H1 (cell line): Measurements from ENCODE around the gene LRRC28. TPM values are rescaled to one million over a fixed set of nuclear protein-coding genes. Genes with fewer than 3 reads are reported as not detected.

Source experiments
- CTCF ChIA-PET: fragments of 300-600 bp; sonication (Branson Sonifier 250); formaldehyde crosslinking; loops from one replicate; lab custom pipeline; 2021; ENCODE audit not compliant: partially characterized antibody; lab: Charles Lee
- POLR2A ChIA-PET: fragments of 300-600 bp; sonication (Branson Sonifier 250); formaldehyde crosslinking; loops from one replicate; lab custom pipeline; 2021; ENCODE audit warnings: inconsistent platforms; ENCODE audit not compliant: partially characterized antibody; lab: Charles Lee
- DNase-seq, 2 experiments: peaks; one replicate each; pipeline versions ENCODE4 v3.0.0 to v3.0.0-alpha.2; 2010 to 2022; ENCODE audit warnings: low spot score in 2 of 2, low read depth in 1 of 2, mixed read lengths in 1 of 2
- FAIRE-seq: peaks from 2 replicates; lab custom pipeline; 2011; peaks lifted over from hg19 to GRCh38; lab: Jason Lieb, UNC
- H2AFZ ChIP-seq: 2 replicates; pipeline ENCODE4 v1.8.1; 2012; ENCODE audit warnings: low read length, inconsistent platforms
- H2AK5ac ChIP-seq: 2 replicates; pipeline ENCODE4 v1.6.1; 2013; ENCODE audit warnings: low read depth, low read length
- H2BK120ac ChIP-seq: replicated peaks from 2 replicates; pipeline ENCODE3; 2013; ENCODE audit warnings: low read depth, low read length, inconsistent platforms
- H2BK12ac ChIP-seq: 2 replicates; pipeline ENCODE4 v1.6.1; 2013; ENCODE audit warnings: low read depth, low read length
- H2BK15ac ChIP-seq: 2 replicates; pipeline ENCODE4 v1.6.1; 2013; ENCODE audit warnings: low read length
- H2BK20ac ChIP-seq: 2 replicates; pipeline ENCODE4 v1.6.1; 2013; ENCODE audit warnings: low read length
- H2BK5ac ChIP-seq: 2 replicates; pipeline ENCODE4 v1.6.1; 2013; ENCODE audit warnings: low read depth, low read length
- H3K14ac ChIP-seq: 2 replicates; pipeline ENCODE4 v1.6.1; 2013; ENCODE audit warnings: inconsistent platforms; ENCODE audit not compliant: insufficient read length
- H3K18ac ChIP-seq: 2 replicates; pipeline ENCODE4 v1.6.1; 2013; ENCODE audit warnings: low read length; ENCODE audit errors: extremely low read depth
- H3K23ac ChIP-seq: 2 replicates; pipeline ENCODE4 v1.6.1; 2013; ENCODE audit warnings: inconsistent platforms; ENCODE audit not compliant: insufficient read length
- H3K23me2 ChIP-seq: 2 replicates; pipeline ENCODE4 v1.6.1; 2013; ENCODE audit warnings: low read depth, low read length
- H3K27ac ChIP-seq: 2 replicates; pipeline ENCODE4 v1.6.1; 2011; ENCODE audit warnings: low read depth, low read length, inconsistent platforms
- H3K27me3 ChIP-seq, 4 experiments: replicated peaks in 1 of 4; 1 replicate in 1 of 4; 2 replicates in 3 of 4; pipeline versions ENCODE4 v1.6.1 to v1.8.1; 2011 to 2013; ENCODE audit warnings: low read length in 3 of 4, mild to moderate bottlenecking in 3 of 4, inconsistent platforms in 2 of 4, mixed read lengths in 2 of 4, moderate library complexity in 1 of 4; ENCODE audit not compliant: control insufficient read depth in 3 of 4, insufficient read depth in 3 of 4; ENCODE audit errors: extremely low read depth in 1 of 4
- H3K36me3 ChIP-seq, 4 experiments: 2 replicates each; pipeline versions ENCODE4 v1.6.1 to v1.8.1; 2011 to 2013; ENCODE audit warnings: mild to moderate bottlenecking in 4 of 4, low read length in 3 of 4, moderate library complexity in 2 of 4, control low read depth in 1 of 4, inconsistent platforms in 1 of 4; ENCODE audit not compliant: insufficient read depth in 4 of 4, control insufficient read depth in 2 of 4
- H3K4ac ChIP-seq: replicated peaks from 2 replicates; pipeline ENCODE3; 2013; ENCODE audit warnings: low read length, low read depth, mixed read lengths, inconsistent platforms; ENCODE audit not compliant: insufficient read length
- H3K4me1 ChIP-seq, 4 experiments: replicated peaks in 1 of 4; 1 replicate in 1 of 4; 2 replicates in 3 of 4; pipeline versions ENCODE4 v1.6.1 to v1.8.1; 2011 to 2013; ENCODE audit warnings: low read length in 3 of 4, inconsistent platforms in 2 of 4, mixed read lengths in 1 of 4; ENCODE audit not compliant: insufficient read depth in 4 of 4, control insufficient read depth in 3 of 4
- H3K4me2 ChIP-seq, 2 experiments: 2 replicates each; pipeline versions ENCODE4 v1.6.1 to v1.8.1; 2011 to 2013; ENCODE audit warnings: low read depth in 2 of 2, low read length in 2 of 2, control low read depth in 1 of 2, inconsistent platforms in 1 of 2, mild to moderate bottlenecking in 1 of 2; ENCODE audit not compliant: insufficient read depth in 1 of 2
- H3K4me3 ChIP-seq, 4 experiments: fragments of 200-600, 300-600 bp in 1 of 4; sonication (generic), shearing (Covaris generic), sonication (Bioruptor Twin) in 1 of 4; 2 replicates each; pipeline versions ENCODE4 v1.5.1 to v1.8.1; 2011 to 2016; ENCODE audit warnings: low read length in 4 of 4, low read depth in 3 of 4, control low read depth in 2 of 4, inconsistent platforms in 2 of 4, mild to moderate bottlenecking in 2 of 4, mixed read lengths in 1 of 4, moderate library complexity in 1 of 4; ENCODE audit not compliant: insufficient read depth in 2 of 4; ENCODE audit errors: extremely low read depth in 1 of 4
- H3K56ac ChIP-seq: replicated peaks from 2 replicates; pipeline ENCODE3; 2013; ENCODE audit warnings: low read depth, mild to moderate bottlenecking, mixed read lengths, low read length, inconsistent platforms; ENCODE audit not compliant: insufficient read length
- H3K79me1 ChIP-seq: 2 replicates; pipeline ENCODE4 v1.6.1; 2013; ENCODE audit warnings: low read depth, low read length, control low read depth
- H3K79me2 ChIP-seq, 2 experiments: 2 replicates each; pipeline versions ENCODE4 v1.6.1 to v1.8.1; 2012 to 2013; ENCODE audit warnings: low read length in 2 of 2, mild to moderate bottlenecking in 2 of 2, inconsistent platforms in 1 of 2; ENCODE audit not compliant: insufficient read depth in 2 of 2, control insufficient read depth in 1 of 2
- H3K9ac ChIP-seq, 4 experiments: replicated peaks in 1 of 4; 1 replicate in 1 of 4; 2 replicates in 3 of 4; pipeline versions ENCODE4 v1.6.1 to v1.8.1; 2011 to 2013; ENCODE audit warnings: low read depth in 3 of 4, low read length in 3 of 4, control low read depth in 2 of 4, mild to moderate bottlenecking in 2 of 4, moderate library complexity in 2 of 4, inconsistent platforms in 1 of 4; ENCODE audit errors: extremely low read depth in 1 of 4
- H3K9me3 ChIP-seq, 2 experiments: 2 replicates each; pipeline versions ENCODE4 v1.6.1 to v1.8.1; 2012 to 2013; ENCODE audit warnings: mild to moderate bottlenecking in 2 of 2, moderate library complexity in 2 of 2, control low read depth in 1 of 2, inconsistent platforms in 1 of 2, low read depth in 1 of 2, low read length in 1 of 2, mixed read lengths in 1 of 2; ENCODE audit not compliant: insufficient read depth in 2 of 2
- H4K20me1 ChIP-seq, 2 experiments: replicated peaks in 1 of 2; 2 replicates each; pipeline versions ENCODE3 to v1.8.1; 2011 to 2013; ENCODE audit warnings: inconsistent platforms in 2 of 2, low read length in 2 of 2, mild to moderate bottlenecking in 1 of 2; ENCODE audit not compliant: insufficient read depth in 2 of 2, control insufficient read depth in 1 of 2
- H4K5ac ChIP-seq: 2 replicates; pipeline ENCODE4 v1.6.1; 2013; ENCODE audit warnings: low read length, low read depth, mixed read lengths, inconsistent platforms; ENCODE audit not compliant: insufficient read length
- H4K8ac ChIP-seq: 2 replicates; pipeline ENCODE4 v1.8.0; 2013; ENCODE audit warnings: mild to moderate bottlenecking, moderate library complexity, low read length, inconsistent platforms; ENCODE audit not compliant: insufficient read depth; ENCODE audit errors: extremely low read depth
- H4K91ac ChIP-seq: replicated peaks from 2 replicates; pipeline ENCODE3; 2013; ENCODE audit warnings: low read length, mixed read lengths, inconsistent platforms; ENCODE audit not compliant: insufficient read length
- JUND ChIP-seq: IDR thresholded peaks from 2 replicates; pipeline ENCODE4 v1.6.1; 2011; ENCODE audit warnings: mild to moderate bottlenecking, improper control_type of control experiment, low read length
- WGBS, 2 experiments: shearing (Covaris generic) in 1 of 2; methylation state at CpG; one replicate each; pipeline versions ENCODE4 v1.1.6 to v1.1.7; 2013 to 2015; ENCODE audit warnings: low lambda C conversion rate in 2 of 2, mixed read lengths in 2 of 2, inconsistent platforms in 1 of 2, low coverage in 1 of 2, missing lambda C conversion rate in 1 of 2; ENCODE audit not compliant: insufficient replicate concordance in 2 of 2, insufficient coverage in 1 of 2, insufficient read length in 1 of 2; ENCODE audit errors: extremely low coverage in 1 of 2, missing lambda C conversion rate in 1 of 2; 5-methylcytosine and 5-hydroxymethylcytosine counted together
- polyA plus RNA-seq, 7 experiments: library from polyadenylated mRNA; depleted of rRNA in 3 of 7; stranded (reverse) in 5 of 7; unstranded in 2 of 7; fragments of >200 nt in 5 of 7; fragments of 200-250 nt in 2 of 7; gene quantifications; 1 replicate in 5 of 7; 2 replicates in 1 of 7; 4 replicates in 1 of 7; pipeline versions ENCODE4 v1.2.1 to v1.2.3, GENCODE V29; 2011 to 2013; ENCODE audit warnings: missing spikeins in 2 of 7, mixed read lengths in 2 of 7
- total RNA-seq: library from RNA; stranded (reverse); fragmentation: NEBNext Ultra II Directional; extraction: Animal tissue kit (Norgen Biotek cat#: 25700); gene quantifications from 2 replicates; pipeline ENCODE4 v1.2.1, GENCODE V29; 2021

The LRRC28 gene
- total and polyA plus RNA-seq, 2 of the 8 experiments (the other 6 are each of a cell fraction or from before 2014, with no cell fraction given), result 20.2 to 23.3 TPM

GRCh38 chr15:99427668-99428361, 176.5 kb downstream of the LRRC28 start:
- H4K5ac ChIP-seq, result no peak overlapping the region
- H3K36me3 ChIP-seq, result no peaks in the 10 kb centered on the region
- no peak overlapping the region for H2BK120ac ChIP-seq
- CTCF ChIA-PET, result interaction anchor here (1.0 to 2.1 kb wide), 3 partner anchors 13 to 276 kb away, joined by 3 to 7 read pairs (median 3); no protein-coding TSS in a partner anchor
- DNase-seq, result no peak
- H3K23ac ChIP-seq, result no peak overlapping the region
- H2BK20ac ChIP-seq, result no peak overlapping the region
- no peak for TF ChIP-seq JUND
- no peaks in the 10 kb centered on the region for H3K9me3 ChIP-seq
- H3K27me3 ChIP-seq, result no peaks in the 10 kb centered on the region; a peak in 1 of 7 replicates
- no peak overlapping the region for H2BK15ac ChIP-seq
- H2AFZ ChIP-seq, result no peak overlapping the region
- POLR2A ChIA-PET, result no interaction called here
- H3K18ac ChIP-seq, result no peak overlapping the region
- no peak overlapping the region for H3K4me3 ChIP-seq
- H2BK5ac ChIP-seq, result no peak overlapping the region
- no peak for FAIRE-seq
- WGBS, 2 experiments, result 94% methylated on average over 22 of the region's 22 CpGs; no CpG with 5 or more reads in 1 of the 2 experiments
- H3K27ac ChIP-seq, result no peak overlapping the region
- no peak overlapping the region for H3K9ac ChIP-seq
- no peak overlapping the region for H3K4ac ChIP-seq
- H3K4me1 ChIP-seq, result no peaks in the 10 kb centered on the region; a peak in 1 of 7 replicates
- H2AK5ac ChIP-seq, result no peak overlapping the region
- H2BK12ac ChIP-seq, result no peak overlapping the region
- H4K8ac ChIP-seq, result peak overlapping the region; percentile 47; the same call in 1 of the 2 replicates
- H3K14ac ChIP-seq, result no peak overlapping the region
- no peaks in the 10 kb centered on the region for H3K23me2 ChIP-seq
- H3K56ac ChIP-seq, result no peak overlapping the region
- H4K20me1 ChIP-seq, result no peaks in the 10 kb centered on the region
- no peaks in the 10 kb centered on the region for H3K79me2 ChIP-seq
- no peak overlapping the region for H3K4me2 ChIP-seq
- H3K79me1 ChIP-seq, result no peaks in the 10 kb centered on the region
- H4K91ac ChIP-seq, result peak overlapping the region; percentile 54
